Progenitor cell of endocrine pancreas (in vitro differentiated cells): ENCODE measurements around the gene STARD6. TPM values are rescaled to one million over a fixed set of nuclear protein-coding genes. Genes with fewer than 3 reads are reported as not detected.

Experiments used
- DNase-seq: peaks from one replicate; pipeline ENCODE4 v3.0.0; 2021; ENCODE audit warnings: low spot score; ENCODE audit not compliant: unreplicated experiment
- H3K27ac Mint-ChIP-seq: 2 replicates; pipeline ENCODE4 v1.8.0; 2021; ENCODE audit warnings: mild to moderate bottlenecking, moderate library complexity, mixed read lengths
- H3K27me3 Mint-ChIP-seq: 2 replicates; pipeline ENCODE4 v1.8.0; 2021; ENCODE audit warnings: mixed read lengths
- H3K36me3 Mint-ChIP-seq: 2 replicates; pipeline ENCODE4 v1.8.0; 2022; ENCODE audit warnings: mixed read lengths; ENCODE audit not compliant: insufficient read depth
- H3K4me1 Mint-ChIP-seq: 2 replicates; pipeline ENCODE4 v1.8.0; 2021; ENCODE audit warnings: low read depth, mixed read lengths
- H3K4me3 Mint-ChIP-seq: 2 replicates; pipeline ENCODE4 v1.8.0; 2021; ENCODE audit warnings: low read depth, mild to moderate bottlenecking, moderate library complexity, mixed read lengths
- H3K9me3 Mint-ChIP-seq: 2 replicates; pipeline ENCODE4 v1.8.0; 2021; ENCODE audit warnings: low read depth, mixed read lengths
- CTCF ChIP-seq: fragments of 200-600 bp; sonication (generic); IDR thresholded peaks from one replicate; pipeline ENCODE4 v1.5.0; 2021; ENCODE audit warnings: antibody characterized with exemption, mild to moderate bottlenecking; ENCODE audit not compliant: unreplicated experiment
- total RNA-seq: library from RNA; stranded (reverse); gene quantifications from 2 replicates; pipeline ENCODE4 v1.2.1, GENCODE V29; 2021

STARD6 gene
- total RNA-seq, 1 donor from 2014 or later, result not detected

- H3K4me1 Mint-ChIP-seq, result peaks cover 11% of the 10 kb centered on the region
- TF ChIP-seq CTCF, result no peak
- H3K36me3 Mint-ChIP-seq, result peaks cover 7% of the 10 kb centered on the region
- H3K27me3 Mint-ChIP-seq, result no peaks in the 10 kb centered on the region
- H3K9me3 Mint-ChIP-seq, result no peaks in the 10 kb centered on the region
- H3K4me3 Mint-ChIP-seq, result no peak overlapping the region
- H3K27ac Mint-ChIP-seq, result no peak overlapping the region
- no peak for DNase-seq
These were observed 2.7 kb upstream of the STARD6 start for GRCh38 chr18:54360406-54360805.

GRCh38 chr18:54359233-54359632 is 1.6 kb upstream of the STARD6 start:
- Mint-ChIP-seq H3K4me3 (peak overlapping the region; percentile 93), H3K27ac (no peak overlapping the region), H3K9me3 (no peaks in the 10 kb centered on the region), H3K4me1 (peaks cover 11% of the 10 kb centered on the region), H3K27me3 (no peaks in the 10 kb centered on the region), H3K36me3 (peaks cover 7% of the 10 kb centered on the region)
- no peak for DNase-seq
- no peak for TF ChIP-seq CTCF

DNA sequence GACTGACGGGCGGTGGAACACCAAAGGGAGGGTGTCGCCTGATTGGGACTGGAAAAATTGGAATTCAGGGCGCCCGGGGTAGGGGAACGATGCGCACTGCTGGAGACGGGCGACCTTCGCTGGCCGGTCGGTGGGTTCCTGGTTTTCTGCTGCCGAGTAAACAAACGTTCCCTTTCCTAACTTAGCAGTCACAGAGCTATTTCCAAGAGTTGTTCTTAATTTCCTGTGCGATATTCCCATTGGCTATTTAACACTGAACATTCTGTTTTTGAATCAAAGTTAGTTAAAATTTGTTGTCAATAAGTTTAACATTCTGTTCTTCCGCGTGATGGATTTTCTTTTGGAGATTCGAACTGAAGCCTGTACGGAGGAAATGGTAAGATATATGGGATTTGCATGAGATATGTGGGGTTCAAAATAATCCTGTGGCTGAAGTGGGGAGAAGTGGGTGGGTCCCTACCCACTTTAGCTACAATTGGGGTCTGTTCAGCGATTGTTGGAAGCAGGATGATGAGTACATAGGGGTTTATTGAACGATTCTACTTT is 910 bp upstream of the STARD6 start:
- no peaks in the 10 kb centered on the region for H3K27me3 Mint-ChIP-seq
- TF ChIP-seq CTCF, result no peak

GRCh38 chr18:54357082-54357659 is 487 bp downstream of the STARD6 start:
- TF ChIP-seq CTCF, result no peak
- peaks cover 7% of the 10 kb centered on the region for H3K36me3 Mint-ChIP-seq
- no peaks in the 10 kb centered on the region for H3K27me3 Mint-ChIP-seq
- peaks cover 11% of the 10 kb centered on the region for H3K4me1 Mint-ChIP-seq
- H3K4me3 Mint-ChIP-seq, result peak overlapping the region; percentile 93
- DNase-seq, result no peak
- H3K9me3 Mint-ChIP-seq, result no peaks in the 10 kb centered on the region
- H3K27ac Mint-ChIP-seq, result peak overlapping the region; percentile 95

More for the DNA sequence above, 910 bp upstream of the STARD6 start:
- H3K27ac Mint-ChIP-seq, result peak overlapping the region; percentile 95
- H3K4me1 Mint-ChIP-seq, result peaks cover 11% of the 10 kb centered on the region
- peak overlapping the region; percentile 93 for H3K4me3 Mint-ChIP-seq
- DNase-seq, result peak; percentile 18
- no peaks in the 10 kb centered on the region for H3K9me3 Mint-ChIP-seq
- H3K36me3 Mint-ChIP-seq, result peaks cover 7% of the 10 kb centered on the region

DNA sequence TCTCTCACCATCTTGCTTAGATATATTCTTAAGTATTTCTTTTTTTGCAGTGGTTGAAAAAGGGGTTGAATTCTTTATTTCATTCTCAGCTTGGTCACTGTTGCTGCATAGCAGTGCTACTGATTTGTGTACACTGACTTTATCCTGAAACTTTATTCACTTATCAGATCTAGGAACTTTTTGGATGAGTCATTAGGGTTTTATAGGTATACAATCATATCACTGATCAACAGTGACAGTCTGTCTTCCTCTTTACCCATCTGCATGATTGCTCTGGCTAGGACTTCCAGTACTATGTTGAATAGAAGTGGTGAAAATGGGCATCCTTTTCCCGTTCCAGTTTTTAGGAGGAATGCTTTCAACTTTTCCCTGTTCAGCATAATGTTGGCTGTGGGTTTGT is 6.5 kb downstream of the STARD6 start:
- H3K36me3 Mint-ChIP-seq, result no peaks in the 10 kb centered on the region
- H3K4me3 Mint-ChIP-seq, result no peak overlapping the region
- DNase-seq, result no peak
- no peaks in the 10 kb centered on the region for H3K27me3 Mint-ChIP-seq
- no peaks in the 10 kb centered on the region for H3K4me1 Mint-ChIP-seq
- no peak for TF ChIP-seq CTCF
- no peaks in the 10 kb centered on the region for H3K9me3 Mint-ChIP-seq
- H3K27ac Mint-ChIP-seq, result no peak overlapping the region
